ENCODE data around the gene ARID2.

- TF ChIP-seq TCF12 (IDR thresholded peaks at IDR 0.05; ENCODE audit: low read depth, low read length) (no peak), CREB1 (IDR thresholded peaks at IDR 0.05; ENCODE audit: low read depth) (no peak), JUND (IDR thresholded peaks at IDR 0.05; ENCODE audit: low read depth, low read length) (no peak), CHD4 (IDR thresholded peaks at IDR 0.05) (no peak)
Observed at GRCh38 chr12:45918818-45919217, 189.3 kb downstream of the ARID2 start.
